ENCODE measurements around the gene PROX1. TPM values are rescaled to one million over a fixed set of nuclear protein-coding genes. Genes with fewer than 3 reads are reported as not detected.

Gene PROX1
- total and polyA plus RNA-seq, 2 experiments from 2014 or later: under 0.01 to 0.20 TPM

DNA sequence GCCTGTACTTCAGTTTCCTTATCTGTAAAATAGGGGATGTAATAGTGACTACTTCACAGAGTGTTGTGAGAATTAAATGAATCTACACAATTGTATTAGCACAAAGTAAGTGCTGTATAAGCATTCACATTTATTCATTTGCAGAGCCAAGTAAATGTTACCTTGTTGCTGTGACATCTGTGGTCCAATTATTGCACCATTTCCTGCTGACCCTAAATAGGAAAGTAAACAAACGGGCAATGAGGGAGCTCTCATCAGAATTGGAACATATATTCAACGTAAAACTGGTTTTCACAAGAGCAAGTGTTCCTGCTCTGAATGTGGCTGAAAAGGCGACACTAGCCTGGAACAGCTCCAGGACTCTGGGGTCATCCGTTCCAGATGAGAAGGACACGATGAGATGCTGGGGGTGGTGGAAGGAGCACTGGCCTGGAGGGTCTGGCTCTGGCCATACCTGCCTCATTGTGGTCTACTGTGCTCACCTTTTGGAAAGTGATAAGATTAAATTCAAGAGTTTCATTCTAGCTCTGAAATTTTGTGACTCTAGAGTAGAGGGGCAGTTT lies 34.5 kb downstream of the PROX1 start:
- Histone ChIP-seq H3K9me2 (ENCODE audit: insufficient read depth) (no peaks in the 10 kb centered on the region), H3K9me3 (ENCODE audit: low read depth) (no peaks in the 10 kb centered on the region), H3K4me1 (ENCODE audit: insufficient read depth) (no peaks in the 10 kb centered on the region), H2AFZ (no peak overlapping the region), H3K4me3 (no peak overlapping the region), H3K36me3 (ENCODE audit: low read depth) (no peaks in the 10 kb centered on the region), H3K9ac (no peak overlapping the region), H3K27me3 (replicated peaks; ENCODE audit: insufficient read depth) (no peaks in the 10 kb centered on the region), H3F3A (ENCODE audit: insufficient read depth) (no peaks in the 10 kb centered on the region), H3K27ac (no peak overlapping the region), H4K20me1 (ENCODE audit: insufficient read depth) (no peaks in the 10 kb centered on the region), H3K4me2 (ENCODE audit: unreplicated experiment) (no peak overlapping the region), H3K79me2 (ENCODE audit: insufficient read depth) (no peaks in the 10 kb centered on the region)
- 49% methylated on average over 5 of the region's 5 CpGs for WGBS, 2 experiments (ENCODE audit: low coverage in 1 of 2, low lambda C conversion rate in 2 of 2, missing lambda C conversion rate in 2 of 2)
- in situ Hi-C loops (cut with MboI): no loop called here
- TF ChIP-seq EZH2phosphoT487 (IDR thresholded peaks at IDR 0.05; ENCODE audit: insufficient read depth, low read depth) (no peak), EZH2 (IDR thresholded peaks at IDR 0.05; ENCODE audit: insufficient read depth, poor library complexity, severe bottlenecking) (no peak)
- no peak for DNase-seq

GRCh38 chr1:214022810-214023425 lies 35.1 kb downstream of the PROX1 start:
- H3K9me2 ChIP-seq (ENCODE audit: insufficient read depth): no peaks in the 10 kb centered on the region
- TF ChIP-seq EZH2phosphoT487 (IDR thresholded peaks at IDR 0.05; ENCODE audit: insufficient read depth, low read depth) (no peak), EZH2 (IDR thresholded peaks at IDR 0.05; ENCODE audit: insufficient read depth, poor library complexity, severe bottlenecking) (no peak)
- H3K4me3 ChIP-seq: no peak overlapping the region
- H3F3A ChIP-seq (ENCODE audit: insufficient read depth): no peaks in the 10 kb centered on the region
- H4K20me1 ChIP-seq (ENCODE audit: insufficient read depth): no peaks in the 10 kb centered on the region
- no peaks in the 10 kb centered on the region for H3K9me3 ChIP-seq (ENCODE audit: low read depth)
- H3K9ac ChIP-seq: no peak overlapping the region
- 4 to 15% methylated on average over 2 of the region's 2 CpGs for WGBS, 2 experiments (ENCODE audit: low coverage in 1 of 2, low lambda C conversion rate in 2 of 2, missing lambda C conversion rate in 2 of 2)
- H3K4me1 ChIP-seq (ENCODE audit: insufficient read depth): no peaks in the 10 kb centered on the region
- in situ Hi-C loops (cut with MboI): no loop called here
- H3K36me3 ChIP-seq (ENCODE audit: low read depth): no peaks in the 10 kb centered on the region
- no peaks in the 10 kb centered on the region for H3K79me2 ChIP-seq (ENCODE audit: insufficient read depth)
- H3K27me3 ChIP-seq (replicated peaks; ENCODE audit: insufficient read depth): no peaks in the 10 kb centered on the region
- no peak overlapping the region for H3K4me2 ChIP-seq (ENCODE audit: unreplicated experiment)
- H3K27ac ChIP-seq: no peak overlapping the region
- DNase-seq: no peak
- H2AFZ ChIP-seq: no peak overlapping the region

GRCh38 chr1:214026985-214027384 lies 39.2 kb downstream of the PROX1 start:
- H3K9me3 ChIP-seq (ENCODE audit: low read depth): no peaks in the 10 kb centered on the region
- H3K27ac ChIP-seq: no peak overlapping the region
- no peak overlapping the region for H3K9ac ChIP-seq
- DNase-seq: no peak
- no peak overlapping the region for H3K4me3 ChIP-seq
- 26 to 50% methylated on average over 5 of the region's 5 CpGs for WGBS, 2 experiments (ENCODE audit: low coverage in 1 of 2, low lambda C conversion rate in 2 of 2, missing lambda C conversion rate in 2 of 2)
- in situ Hi-C loops (cut with MboI): no loop called here
- H3K4me1 ChIP-seq (ENCODE audit: insufficient read depth): no peaks in the 10 kb centered on the region
- no peak for TF ChIP-seq EZH2phosphoT487 (IDR thresholded peaks at IDR 0.05; ENCODE audit: insufficient read depth, low read depth)
- no peak for TF ChIP-seq EZH2 (IDR thresholded peaks at IDR 0.05; ENCODE audit: insufficient read depth, poor library complexity, severe bottlenecking)
- no peak overlapping the region for H3K4me2 ChIP-seq (ENCODE audit: unreplicated experiment)
- H2AFZ ChIP-seq: no peak overlapping the region
- no peaks in the 10 kb centered on the region for H3K9me2 ChIP-seq (ENCODE audit: insufficient read depth)
- no peaks in the 10 kb centered on the region for H3K36me3 ChIP-seq (ENCODE audit: low read depth)
- no peaks in the 10 kb centered on the region for H3K79me2 ChIP-seq (ENCODE audit: insufficient read depth)
- no peaks in the 10 kb centered on the region for H3F3A ChIP-seq (ENCODE audit: insufficient read depth)
- no peaks in the 10 kb centered on the region; the same call in 1 of the 2 replicates for H3K27me3 ChIP-seq (replicated peaks; ENCODE audit: insufficient read depth)
- no peaks in the 10 kb centered on the region for H4K20me1 ChIP-seq (ENCODE audit: insufficient read depth)

DNA sequence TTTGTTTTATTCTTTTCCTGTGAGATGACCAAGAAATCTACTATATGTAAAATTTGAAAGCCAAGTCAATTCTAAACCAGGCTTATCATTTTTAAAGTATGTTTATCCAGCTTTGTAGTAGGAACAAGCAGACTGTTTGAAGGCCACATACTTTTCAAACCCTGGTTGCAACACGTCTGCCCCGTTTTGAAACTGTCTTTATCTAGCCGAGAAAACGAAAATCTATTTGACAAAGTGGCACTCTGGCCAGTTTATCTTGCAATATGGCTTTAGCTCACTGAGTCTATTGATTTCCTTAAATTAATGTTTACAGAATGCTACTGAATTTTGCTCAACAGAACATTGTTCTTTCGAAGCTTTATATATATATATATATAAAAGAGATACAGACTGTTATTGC lies 39.7 kb downstream of the PROX1 start:
- no peaks in the 10 kb centered on the region for H4K20me1 ChIP-seq (ENCODE audit: insufficient read depth)
- WGBS, 2 experiments (ENCODE audit: low coverage in 1 of 2, low lambda C conversion rate in 2 of 2, missing lambda C conversion rate in 2 of 2): 47 to 52% methylated on average over 5 of the region's 5 CpGs
- in situ Hi-C loops (cut with MboI): no loop called here
- no peak overlapping the region for H3K4me3 ChIP-seq
- no peaks in the 10 kb centered on the region; the same call in 1 of the 2 replicates for H3K27me3 ChIP-seq (replicated peaks; ENCODE audit: insufficient read depth)
- H3K9me3 ChIP-seq (ENCODE audit: low read depth): no peaks in the 10 kb centered on the region
- H3K9me2 ChIP-seq (ENCODE audit: insufficient read depth): no peaks in the 10 kb centered on the region
- H3K4me1 ChIP-seq (ENCODE audit: insufficient read depth): no peaks in the 10 kb centered on the region
- TF ChIP-seq EZH2phosphoT487 (IDR thresholded peaks at IDR 0.05; ENCODE audit: insufficient read depth, low read depth) (no peak), EZH2 (IDR thresholded peaks at IDR 0.05; ENCODE audit: insufficient read depth, poor library complexity, severe bottlenecking) (no peak)
- H3K4me2 ChIP-seq (ENCODE audit: unreplicated experiment): no peak overlapping the region
- no peaks in the 10 kb centered on the region for H3K36me3 ChIP-seq (ENCODE audit: low read depth)
- H3K79me2 ChIP-seq (ENCODE audit: insufficient read depth): no peaks in the 10 kb centered on the region
- H3F3A ChIP-seq (ENCODE audit: insufficient read depth): no peaks in the 10 kb centered on the region
- H3K9ac ChIP-seq: no peak overlapping the region
- no peak for DNase-seq
- H2AFZ ChIP-seq: no peak overlapping the region
- H3K27ac ChIP-seq: no peak overlapping the region
